ENCODE data around the gene TSC22D2. TPM values are rescaled to one million over a fixed set of nuclear protein-coding genes. Genes with fewer than 3 reads are reported as not detected.

TSC22D2 gene
- total RNA-seq (2022; extraction: Qiagen RNA extraction; ENCODE audit: low read depth), result 16.6 to 19.0 TPM (median 18.3 TPM) in 5 replicates

DNA sequence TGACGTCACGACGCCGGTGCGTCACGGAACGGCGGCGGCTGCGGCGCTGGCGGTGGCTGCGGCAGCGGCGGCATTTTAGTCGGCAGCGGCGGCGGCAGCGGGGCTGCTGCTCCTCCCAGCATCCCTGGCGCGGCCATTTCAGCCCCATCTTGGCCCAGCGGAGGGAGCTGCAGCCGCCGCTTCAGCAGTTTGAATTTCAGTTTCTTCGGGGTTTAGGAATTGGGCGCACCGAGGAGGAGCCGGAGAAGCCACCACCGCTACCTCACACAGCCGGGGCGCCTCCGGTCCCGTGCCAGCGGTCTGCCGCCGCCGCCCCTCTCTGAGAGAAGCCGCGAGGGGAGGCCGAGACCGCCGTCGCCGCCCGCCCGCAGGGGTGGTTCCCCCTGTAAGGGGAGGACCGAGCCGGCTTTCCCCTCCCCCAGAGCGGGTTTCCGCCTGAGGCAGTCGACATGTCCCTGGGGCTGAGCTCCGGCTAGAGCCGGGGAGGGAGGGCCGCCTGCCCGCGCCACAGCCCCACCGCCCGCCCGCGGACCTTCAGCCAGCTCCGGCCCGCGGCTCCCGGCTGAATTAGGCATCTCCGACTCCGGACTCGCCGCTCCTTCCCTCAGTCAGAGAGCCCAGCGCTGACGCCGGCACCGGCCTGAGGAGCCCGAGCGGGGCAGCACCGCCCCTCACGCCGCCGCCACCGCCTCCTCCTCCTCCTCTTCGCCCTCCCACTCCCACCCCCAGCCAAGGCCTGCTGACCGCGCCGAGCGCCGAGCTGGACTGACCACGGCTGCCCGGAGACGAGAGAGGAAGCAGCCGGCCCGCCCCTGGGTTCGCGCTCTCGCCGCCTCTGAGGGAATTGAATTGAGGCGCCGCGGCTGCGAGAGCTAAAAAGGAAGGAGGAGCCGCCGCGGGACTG, at the start of gene TSC22D2:
Gene TSC22D2 (plus strand): TSS at position 78 of the 904 bp plus-strand sequence. CDS start 1,053 bp downstream, outside the sequence.

Other genes with a start within 250 kb of the TSC22D2 start
- 68.8 to 112 TPM (median 96.8 TPM) in 5 replicates for gene SERP1, start 138.2 kb downstream of the TSC22D2 start, total RNA-seq (2022; extraction: Qiagen RNA extraction; ENCODE audit: low read depth)
- 61.7 to 92.4 TPM (median 71.0 TPM) in 5 replicates for gene EIF2A, start 138.5 kb downstream of the TSC22D2 start, total RNA-seq (2022; extraction: Qiagen RNA extraction; ENCODE audit: low read depth)
- gene SELENOT, start 195.0 kb downstream of the TSC22D2 start, total RNA-seq (2022; extraction: Qiagen RNA extraction; ENCODE audit: low read depth), result 82.3 to 114 TPM (median 107 TPM) in 5 replicates

All from A549 treated with GW870086 at 1 μM for 4 hours (cell line).